Ovary (tissue), 3 donors: ENCODE measurements around the gene AGPAT4.

Source experiments
- CTCF ChIP-seq, 3 donors: fragments of 450-650 bp in 2 of 3; fragments of 200-600 bp in 1 of 3; IDR thresholded peaks; one replicate each; pipeline versions ENCODE4 v1.5.1 to v1.8.0; 2016 to 2022; ENCODE audit warnings: antibody characterized with exemption in 3 of 3, mild to moderate bottlenecking in 1 of 3
- EP300 ChIP-seq: sonication (generic); formaldehyde crosslinking; IDR thresholded peaks from one replicate; pipeline ENCODE4 v1.6.1; 2017; ENCODE audit warnings: antibody characterized with exemption
- POLR2A ChIP-seq: fragments of 450-650 bp; IDR thresholded peaks from one replicate; pipeline ENCODE4 v1.6.1; 2017; ENCODE audit warnings: antibody characterized with exemption, mild to moderate bottlenecking, moderate library complexity
- donor health status: DM: no; HTN: no; CAD: no.

- TF ChIP-seq CTCF (IDR thresholded peaks at IDR 0.05) (no peak), POLR2A (no peak), EP300 (no peak)
These were observed 1.1 kb downstream of the AGPAT4 start for GRCh38 chr6:161272635-161273273.
